CD4-positive, alpha-beta T cell treated with Interleukin-12 subunit alpha and Interleukin-12 subunit beta, for 1 hour (primary cell): ENCODE measurements around the gene CAP1.

Source experiments
- DNase-seq: peaks from one replicate; pipeline ENCODE4 v3.0.0-alpha.2; 2020

CAP1 gene

DNA sequence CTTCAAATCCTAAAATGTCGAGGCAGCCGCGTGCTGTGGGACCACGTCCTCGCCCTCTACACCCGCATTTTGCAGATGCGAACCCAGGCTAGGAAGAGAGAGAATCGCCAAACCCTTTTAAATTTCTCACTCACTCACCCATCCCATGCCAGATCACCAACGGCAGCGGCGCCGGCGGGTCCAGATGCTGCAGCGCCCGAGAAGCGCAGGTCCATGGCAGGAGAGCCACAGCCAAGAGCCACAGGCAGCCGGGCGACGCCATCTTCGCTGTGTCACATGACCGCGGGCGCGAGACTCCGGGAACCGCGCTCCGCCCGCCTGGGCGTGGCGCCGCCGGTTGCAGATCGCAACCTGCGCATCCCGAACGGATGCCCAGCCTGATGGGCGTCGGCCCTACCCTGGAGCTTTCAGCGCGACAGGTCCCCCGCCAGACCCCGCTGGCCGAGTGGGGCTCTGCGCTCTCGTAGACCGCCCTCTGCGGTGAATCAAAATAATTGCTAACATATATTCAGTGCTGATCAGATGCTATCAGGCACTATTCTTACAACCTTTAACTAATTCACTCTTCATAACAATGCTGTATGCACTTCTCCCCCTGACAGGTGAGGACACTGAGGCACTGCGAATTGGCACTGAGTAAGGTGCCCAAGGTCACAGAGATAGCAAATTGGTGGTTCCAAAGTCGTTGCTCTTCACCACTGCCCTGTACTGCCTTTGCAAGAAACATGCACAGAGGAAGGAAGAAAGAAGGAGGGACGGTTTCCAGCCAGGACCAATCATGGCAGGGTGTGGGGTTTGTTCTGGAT, 56.7 kb downstream of the CAP1 start, which contains the start of gene PPT1:
Gene PPT1, minus strand, starts transcription at position 276 of the 806 bp plus-strand sequence. Its CDS starts 14 bp downstream, at position 262.
- DNase-seq = peak; percentile 77

GRCh38 chr1:40102038-40102437, 61.5 kb downstream of the CAP1 start:
- DNase-seq = no peak

GRCh38 chr1:40102896-40103295, 62.4 kb downstream of the CAP1 start:
- DNase-seq = no peak

- DNase-seq = no peak
Observed at GRCh38 chr1:40105028-40105427, 64.5 kb downstream of the CAP1 start.

DNA sequence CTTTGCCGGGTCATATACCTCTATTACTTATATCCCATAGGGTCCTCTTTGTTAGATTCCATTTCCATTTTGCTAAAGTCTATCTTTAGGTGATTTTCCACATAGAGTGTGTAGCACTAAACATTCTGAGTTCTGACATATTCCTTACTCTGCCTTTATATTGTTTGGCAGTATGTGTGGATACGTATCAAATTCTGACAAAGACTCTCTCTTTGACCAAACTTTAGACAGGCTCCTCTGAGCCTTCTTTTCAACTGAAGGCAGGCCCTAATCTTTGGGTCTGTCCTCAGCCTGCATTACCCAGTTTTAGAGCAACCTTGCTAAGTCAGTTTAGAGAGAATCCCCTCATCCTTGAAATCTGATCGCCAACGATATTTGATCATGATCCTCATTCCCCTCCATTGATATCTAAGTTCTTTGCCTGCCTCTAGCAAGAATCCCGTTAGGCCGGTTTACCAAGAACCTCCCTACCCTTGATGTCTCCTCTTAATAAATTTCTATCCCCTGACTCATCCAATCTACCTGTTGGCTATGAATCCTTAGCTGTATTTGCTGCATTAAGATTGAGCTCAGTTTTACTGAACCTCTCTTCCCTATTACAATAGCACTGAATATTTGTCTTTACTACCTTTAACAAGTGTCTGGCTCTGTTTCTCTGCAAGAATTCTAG, 66.9 kb downstream of the CAP1 start:
- no peak for DNase-seq

DNA sequence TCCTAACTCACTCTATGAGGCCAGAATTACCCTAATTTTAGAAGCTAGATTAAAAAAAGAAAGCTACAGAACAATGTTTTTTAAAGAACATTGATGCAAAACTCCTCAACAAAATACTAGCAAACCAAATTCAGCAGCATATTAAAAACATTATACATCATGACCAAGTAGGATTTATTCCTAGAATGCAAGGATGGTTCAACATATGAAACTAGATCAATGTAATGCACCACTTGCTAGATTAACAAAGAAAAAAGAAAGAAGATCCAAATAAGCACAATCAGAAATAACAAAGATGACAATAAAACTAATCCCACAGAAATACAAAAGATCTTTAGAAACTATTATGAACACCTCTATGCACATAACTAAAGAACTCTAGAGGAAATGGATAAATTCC, 69.9 kb downstream of the CAP1 start:
- no peak for DNase-seq

- DNase-seq = no peak
Observed at GRCh38 chr1:40114400-40114799, 73.9 kb downstream of the CAP1 start.

- DNase-seq = no peak
Observed at GRCh38 chr1:40120128-40120527, 79.6 kb downstream of the CAP1 start.
